ENCODE data around the gene EDEM2. TPM values are rescaled to one million over a fixed set of nuclear protein-coding genes. Genes with fewer than 3 reads are reported as not detected.
"Not testable (repeated sequence)": the region's sequence is repeated elsewhere in the genome, so short reads cannot be mapped to it uniquely, and the experiment has no call there.

EDEM2 gene
- total RNA-seq, 2 donors from 2014 or later, result 13.8 to 16.1 TPM

DNA sequence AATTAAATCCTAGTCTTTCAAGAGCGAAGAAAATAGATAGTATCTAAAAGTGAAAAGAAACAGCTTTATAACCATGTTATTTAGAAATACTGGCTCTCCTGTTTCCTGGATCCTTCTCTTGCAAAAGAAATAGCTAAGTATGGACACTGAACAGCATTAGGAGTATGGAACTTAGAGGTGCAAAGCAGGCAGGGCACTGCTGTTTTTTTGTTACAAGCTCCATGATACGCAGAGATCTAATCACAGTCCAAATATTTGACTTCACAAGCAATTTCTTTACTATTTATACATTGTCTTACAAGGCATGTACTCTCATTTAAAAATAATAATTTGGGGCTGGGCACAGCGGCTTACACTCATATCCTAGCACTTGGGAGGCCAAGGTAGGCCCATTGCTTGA lies 62.1 kb downstream of the EDEM2 start:
- H3K36me3 ChIP-seq, result peaks cover 6% of the 10 kb centered on the region
- no peak for DNase-seq (ENCODE audit: low spot score)
- H3K9me3 ChIP-seq, result no peaks in the 10 kb centered on the region
- H3K27me3 ChIP-seq, result no peaks in the 10 kb centered on the region
- peaks cover 0 to 31% of the 10 kb centered on the region in 2 donors for H3K4me1 ChIP-seq
- no peak overlapping the region for H3K4me3 ChIP-seq
- TF ChIP-seq, protein P1, sequence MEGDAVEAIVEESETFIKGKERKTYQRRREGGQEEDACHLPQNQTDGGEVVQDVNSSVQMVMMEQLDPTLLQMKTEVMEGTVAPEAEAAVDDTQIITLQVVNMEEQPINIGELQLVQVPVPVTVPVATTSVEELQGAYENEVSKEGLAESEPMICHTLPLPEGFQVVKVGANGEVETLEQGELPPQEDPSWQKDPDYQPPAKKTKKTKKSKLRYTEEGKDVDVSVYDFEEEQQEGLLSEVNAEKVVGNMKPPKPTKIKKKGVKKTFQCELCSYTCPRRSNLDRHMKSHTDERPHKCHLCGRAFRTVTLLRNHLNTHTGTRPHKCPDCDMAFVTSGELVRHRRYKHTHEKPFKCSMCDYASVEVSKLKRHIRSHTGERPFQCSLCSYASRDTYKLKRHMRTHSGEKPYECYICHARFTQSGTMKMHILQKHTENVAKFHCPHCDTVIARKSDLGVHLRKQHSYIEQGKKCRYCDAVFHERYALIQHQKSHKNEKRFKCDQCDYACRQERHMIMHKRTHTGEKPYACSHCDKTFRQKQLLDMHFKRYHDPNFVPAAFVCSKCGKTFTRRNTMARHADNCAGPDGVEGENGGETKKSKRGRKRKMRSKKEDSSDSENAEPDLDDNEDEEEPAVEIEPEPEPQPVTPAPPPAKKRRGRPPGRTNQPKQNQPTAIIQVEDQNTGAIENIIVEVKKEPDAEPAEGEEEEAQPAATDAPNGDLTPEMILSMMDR (IDR thresholded peaks at IDR 0.05), result no peak
- no peak overlapping the region for H3K27ac ChIP-seq

DNA sequence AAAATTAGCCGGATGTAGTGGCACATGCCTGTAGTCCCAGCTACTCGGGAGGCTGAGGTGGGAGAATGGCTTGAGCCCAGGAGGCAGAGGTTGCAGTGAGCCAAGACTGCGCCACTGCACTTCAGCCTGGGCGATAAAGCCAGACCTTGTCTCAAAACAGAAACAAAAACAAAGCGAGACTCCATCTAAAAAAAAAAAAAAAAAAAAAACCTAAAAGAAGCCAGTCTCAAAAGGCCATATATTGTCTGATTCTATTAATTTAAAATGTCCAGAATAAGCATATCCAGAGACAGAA lies 66.8 kb downstream of the EDEM2 start:
- DNase-seq (ENCODE audit: low spot score); H3K27ac ChIP-seq; H3K27me3 ChIP-seq: not testable (repeated sequence)

DNA sequence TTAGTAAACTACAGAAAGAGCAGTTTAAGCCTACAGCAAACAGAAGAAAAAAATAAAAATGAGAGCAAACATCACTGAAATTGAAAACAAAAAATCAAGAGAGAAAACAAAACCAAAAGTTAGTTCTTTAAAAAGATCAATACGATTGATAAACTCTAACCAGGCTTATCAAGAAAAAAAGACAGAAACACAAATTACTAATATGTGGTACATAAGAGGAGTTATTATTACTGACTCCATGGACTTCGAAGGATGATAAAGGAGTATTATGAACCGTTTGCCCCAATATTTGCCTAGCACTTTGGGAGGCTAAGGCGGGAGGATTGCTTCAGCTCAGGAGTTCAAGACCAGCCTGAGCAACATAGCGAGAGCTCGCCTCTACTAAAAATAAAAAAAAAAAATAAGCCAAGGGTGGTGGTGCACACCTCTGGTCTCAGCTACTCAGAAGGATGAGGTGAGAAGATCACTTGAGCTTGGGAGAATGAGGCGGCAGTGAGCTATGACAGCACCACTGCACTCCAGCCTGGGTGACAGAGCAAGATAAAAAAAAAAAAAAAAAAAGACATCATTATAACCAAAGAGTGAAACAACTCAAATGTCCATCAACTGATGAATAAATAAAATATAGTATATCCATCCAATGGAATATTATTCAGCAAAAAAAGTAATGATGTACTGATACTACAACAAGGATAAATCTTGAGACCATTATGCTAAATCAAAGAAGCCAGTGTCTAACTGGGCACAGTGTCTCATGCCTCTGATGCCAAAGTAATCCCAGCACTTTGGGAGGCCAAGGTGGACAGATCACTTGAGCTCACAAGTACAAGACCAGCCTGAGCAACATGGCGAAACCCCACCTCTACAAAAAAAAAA lies 67.4 kb downstream of the EDEM2 start:
- no peaks in the 10 kb centered on the region for H3K9me3 ChIP-seq
- no peak overlapping the region for H3K27ac ChIP-seq
- peaks cover 23% of the 10 kb centered on the region for H3K36me3 ChIP-seq
- no peaks in the 10 kb centered on the region for H3K27me3 ChIP-seq
- DNase-seq (ENCODE audit: low spot score), result no peak
- H3K4me3 ChIP-seq, result no peak overlapping the region
- peaks cover 0 to 20% of the 10 kb centered on the region in 2 donors for H3K4me1 ChIP-seq
- TF ChIP-seq, protein P1 (IDR thresholded peaks at IDR 0.05), result no peak

More for the DNA sequence above, 66.8 kb downstream of the EDEM2 start:
- H3K4me3 ChIP-seq, H3K9me3 ChIP-seq: not testable (repeated sequence)
- H3K36me3 ChIP-seq, result peaks cover 23% of the 10 kb centered on the region
- H3K4me1 ChIP-seq, result peaks cover 0 to 20% of the 10 kb centered on the region in 2 donors

DNA sequence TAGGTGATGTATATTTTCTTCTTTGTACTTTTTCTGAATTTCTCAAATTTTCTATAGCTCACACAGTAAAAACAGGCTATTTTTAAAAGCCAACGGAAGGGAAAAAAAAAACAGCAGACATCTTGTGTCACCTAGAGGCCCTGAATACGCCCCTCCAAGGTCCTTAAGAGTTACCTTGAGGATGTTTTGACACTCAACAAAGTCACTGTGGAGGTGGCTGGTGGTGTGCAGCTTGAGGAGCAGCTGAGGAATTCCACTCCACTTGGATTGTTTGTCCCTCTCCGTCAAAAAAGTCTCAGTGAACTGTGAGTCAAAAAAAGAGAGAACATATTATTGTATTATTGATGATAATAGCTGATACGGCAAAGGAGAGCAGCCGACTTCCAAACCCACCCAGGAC lies 69.3 kb downstream of the EDEM2 start:
- Histone ChIP-seq H3K27me3 (no peaks in the 10 kb centered on the region), H3K4me1 (peaks cover 0 to 20% of the 10 kb centered on the region in 2 donors), H3K9me3 (no peaks in the 10 kb centered on the region), H3K4me3 (no peak overlapping the region), H3K27ac (no peak overlapping the region), H3K36me3 (peaks cover 23% of the 10 kb centered on the region)
- TF ChIP-seq, protein P1 (IDR thresholded peaks at IDR 0.05), result no peak
- no peak for DNase-seq (ENCODE audit: low spot score)

DNA sequence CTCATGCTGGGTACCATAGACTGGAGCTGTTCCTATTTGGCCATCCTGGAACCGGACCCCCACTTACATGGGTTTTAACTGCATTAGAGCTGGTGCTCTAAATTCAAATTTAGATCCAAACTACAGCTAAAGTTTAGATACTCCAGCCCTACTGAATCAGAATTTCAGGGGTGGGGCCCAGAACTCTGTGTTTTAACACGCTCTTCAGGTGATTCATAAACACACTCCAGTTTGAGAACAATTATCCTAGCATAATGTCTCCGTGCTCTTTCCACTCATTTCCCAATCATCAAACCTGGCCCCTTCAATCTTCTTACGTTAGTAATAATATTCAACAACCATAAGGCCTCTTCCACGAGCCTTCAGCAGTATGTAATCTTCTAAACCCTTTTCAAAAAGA lies 69.8 kb downstream of the EDEM2 start:
- H3K4me3 ChIP-seq, result no peak overlapping the region

DNA sequence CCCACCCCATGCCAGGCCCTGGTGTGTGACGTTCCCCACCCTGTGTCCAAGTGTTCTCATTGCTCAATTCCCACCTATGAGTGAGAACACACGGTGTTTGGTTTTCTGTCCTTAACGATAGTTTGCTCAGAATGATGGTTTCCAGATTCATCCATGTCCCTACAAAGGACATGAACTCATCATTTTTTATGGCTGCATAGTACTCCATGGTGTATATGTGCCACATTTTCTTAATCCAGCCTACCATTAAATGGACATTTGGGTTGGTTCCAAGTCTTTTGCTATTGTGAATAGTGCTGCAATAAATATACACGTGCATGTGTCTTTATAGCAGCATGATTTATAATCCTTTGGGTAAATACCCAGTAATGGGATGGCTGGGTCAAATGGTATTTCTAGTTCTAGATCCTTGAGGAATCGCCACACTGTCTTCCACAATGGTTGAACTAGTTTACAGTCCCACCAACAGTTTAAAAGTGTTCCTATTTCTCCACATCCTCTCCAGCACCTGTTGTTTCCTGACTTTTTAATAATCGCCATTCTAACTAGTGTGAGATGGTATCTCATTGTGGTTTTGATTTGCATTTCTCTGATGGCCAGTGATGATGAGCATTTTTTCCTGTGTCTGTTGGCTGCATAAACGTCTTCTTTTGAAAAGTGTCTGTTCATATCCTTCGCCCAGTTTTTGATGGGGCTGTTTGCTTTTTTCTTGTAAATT lies 75.5 kb downstream of the EDEM2 start:
- H3K4me1 ChIP-seq; H3K27me3 ChIP-seq; H3K9me3 ChIP-seq; DNase-seq (ENCODE audit: low spot score); H3K4me3 ChIP-seq; H3K27ac ChIP-seq: not testable (repeated sequence)
- H3K36me3 ChIP-seq, result peaks cover 15% of the 10 kb centered on the region

More for the DNA sequence above, 69.8 kb downstream of the EDEM2 start:
- DNase-seq (ENCODE audit: low spot score), result no peak
- no peaks in the 10 kb centered on the region for H3K9me3 ChIP-seq
- peaks cover 23% of the 10 kb centered on the region for H3K36me3 ChIP-seq
- TF ChIP-seq, protein P1 (IDR thresholded peaks at IDR 0.05), result no peak
- no peaks in the 10 kb centered on the region for H3K27me3 ChIP-seq
- peaks cover 0 to 20% of the 10 kb centered on the region in 2 donors for H3K4me1 ChIP-seq
- H3K27ac ChIP-seq, result no peak overlapping the region

Data from right atrium auricular region (tissue), 2 donors.